Stimulated activated CD4-positive, alpha-beta T cell treated with anti-CD3 and anti-CD28 coated beads, Interleukin-15, amount 100 ng/mL, for 24 hours (primary cell): Measurements from ENCODE around the gene MTHFSD.

Source experiments
- DNase-seq: peaks from one replicate; pipeline ENCODE4 v3.0.0-alpha.2; 2020

MTHFSD gene

GRCh38 chr16:86510465-86511261 lies 44.4 kb downstream of the MTHFSD start, which contains the start of gene FOXF1:
Gene FOXF1, plus strand, starts transcription at chr16:86510527. Its CDS starts 43 bp downstream, at chr16:86510570.
- DNase-seq: peak; percentile 39

GRCh38 chr16:86509759-86510464 lies 45.1 kb downstream of the MTHFSD start:
- peak; percentile 37 for DNase-seq

GRCh38 chr16:86508947-86509758 lies 45.9 kb downstream of the MTHFSD start:
- DNase-seq: peak; percentile 35

GRCh38 chr16:86508028-86508946 lies 46.7 kb downstream of the MTHFSD start:
- DNase-seq: no peak

GRCh38 chr16:86507173-86508027 lies 47.6 kb downstream of the MTHFSD start:
- DNase-seq: no peak

- DNase-seq: no peak
Measured at GRCh38 chr16:86505899-86506864, 48.9 kb downstream of the MTHFSD start.

- DNase-seq: no peak
Measured at GRCh38 chr16:86505185-86505898, 49.7 kb downstream of the MTHFSD start.

- DNase-seq: no peak
Measured at GRCh38 chr16:86504315-86505184, 50.5 kb downstream of the MTHFSD start.

- no peak for DNase-seq
Measured at GRCh38 chr16:86503830-86504229, 51.2 kb downstream of the MTHFSD start.

GRCh38 chr16:86502856-86503748 lies 51.9 kb downstream of the MTHFSD start:
- no peak for DNase-seq

GRCh38 chr16:86501989-86502855 lies 52.8 kb downstream of the MTHFSD start:
- DNase-seq: no peak

GRCh38 chr16:86500708-86501510 lies 54.1 kb downstream of the MTHFSD start:
- no peak for DNase-seq

- no peak for DNase-seq
Measured at GRCh38 chr16:86499889-86500707, 54.9 kb downstream of the MTHFSD start.

- no peak for DNase-seq
Measured at GRCh38 chr16:86499440-86499786, 55.6 kb downstream of the MTHFSD start.
